Fibroblast of villous mesenchyme (primary cell): ENCODE measurements around the gene SMARCC2. TPM values are rescaled to one million over a fixed set of nuclear protein-coding genes. Genes with fewer than 3 reads are reported as not detected.

ENCODE experiments used
- DNase-seq: peaks from one replicate; pipeline ENCODE4 v3.0.0-alpha.2; 2010; ENCODE audit warnings: low read depth
- H3K4me3 ChIP-seq: 2 replicates; pipeline ENCODE4 v1.5.1; 2011; ENCODE audit warnings: low read depth, mild to moderate bottlenecking, low read length
- total RNA-seq: library from RNA; depleted of rRNA; stranded (reverse); fragments of >200 nt; gene quantifications from 2 replicates; pipeline ENCODE4 v1.2.3, GENCODE V29; 2012
- TF ChIP-seq, protein P1 (sequence below): IDR thresholded peaks from 2 replicates; pipeline ENCODE4 v1.5.1; 2012; ENCODE audit warnings: low read depth, mild to moderate bottlenecking, low read length; ENCODE audit not compliant: insufficient read depth

The SMARCC2 gene
- total RNA-seq, 1 donor = 67.8 TPM

- no peak for DNase-seq
- peak overlapping the region; percentile 88 for H3K4me3 ChIP-seq
- TF ChIP-seq, protein P1, sequence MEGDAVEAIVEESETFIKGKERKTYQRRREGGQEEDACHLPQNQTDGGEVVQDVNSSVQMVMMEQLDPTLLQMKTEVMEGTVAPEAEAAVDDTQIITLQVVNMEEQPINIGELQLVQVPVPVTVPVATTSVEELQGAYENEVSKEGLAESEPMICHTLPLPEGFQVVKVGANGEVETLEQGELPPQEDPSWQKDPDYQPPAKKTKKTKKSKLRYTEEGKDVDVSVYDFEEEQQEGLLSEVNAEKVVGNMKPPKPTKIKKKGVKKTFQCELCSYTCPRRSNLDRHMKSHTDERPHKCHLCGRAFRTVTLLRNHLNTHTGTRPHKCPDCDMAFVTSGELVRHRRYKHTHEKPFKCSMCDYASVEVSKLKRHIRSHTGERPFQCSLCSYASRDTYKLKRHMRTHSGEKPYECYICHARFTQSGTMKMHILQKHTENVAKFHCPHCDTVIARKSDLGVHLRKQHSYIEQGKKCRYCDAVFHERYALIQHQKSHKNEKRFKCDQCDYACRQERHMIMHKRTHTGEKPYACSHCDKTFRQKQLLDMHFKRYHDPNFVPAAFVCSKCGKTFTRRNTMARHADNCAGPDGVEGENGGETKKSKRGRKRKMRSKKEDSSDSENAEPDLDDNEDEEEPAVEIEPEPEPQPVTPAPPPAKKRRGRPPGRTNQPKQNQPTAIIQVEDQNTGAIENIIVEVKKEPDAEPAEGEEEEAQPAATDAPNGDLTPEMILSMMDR = no peak
These were observed 33.2 kb upstream of the SMARCC2 start for GRCh38 chr12:56222531-56222895.

GRCh38 chr12:56221757-56222530 lies 32.7 kb upstream of the SMARCC2 start, which contains the start of gene RNF41:
Gene RNF41, minus strand, starts transcription at chr12:56221922. Its CDS starts 7,875 bp downstream, at chr12:56214047.
- TF ChIP-seq, protein P1 = no peak
- H3K4me3 ChIP-seq = peak within 1 kb of the TSS; percentile 88
- DNase-seq = peak; percentile 99

GRCh38 chr12:56221232-56221756 lies 32.0 kb upstream of the SMARCC2 start:
- peak overlapping the region; percentile 88 for H3K4me3 ChIP-seq
- DNase-seq = peak; percentile 66
- TF ChIP-seq, protein P1 = no peak

DNA sequence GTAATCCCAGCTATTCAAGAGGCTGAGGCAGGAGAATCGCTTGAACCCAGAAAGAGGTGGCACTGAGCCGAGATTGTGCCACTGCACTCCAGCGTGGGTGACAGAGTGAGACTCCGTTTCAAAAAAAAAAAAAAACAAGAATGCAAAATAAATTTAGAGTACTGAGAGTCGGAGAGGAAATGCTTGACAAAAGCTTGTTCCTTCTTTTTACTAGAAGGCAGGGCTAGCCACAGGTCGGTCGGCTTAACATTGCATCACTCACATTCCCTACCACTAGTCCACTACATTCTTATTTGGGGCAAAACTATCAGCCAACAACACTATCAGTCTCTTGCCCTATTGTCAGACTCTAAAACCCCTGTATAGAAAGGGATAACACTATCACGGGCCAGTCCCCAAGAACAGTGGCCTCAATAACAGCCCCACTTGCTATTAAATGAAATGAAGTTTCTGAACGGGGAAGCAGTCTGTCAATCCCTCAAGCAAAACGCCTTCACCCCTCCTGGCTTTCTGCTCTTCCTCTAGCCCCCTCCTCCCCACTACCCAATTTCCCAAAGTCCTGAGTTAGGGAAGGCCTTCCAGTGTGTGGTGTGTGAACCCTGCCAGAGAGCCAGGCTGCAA lies 31.4 kb upstream of the SMARCC2 start:
- TF ChIP-seq, protein P1 = no peak

GRCh38 chr12:56219840-56220239 lies 30.6 kb upstream of the SMARCC2 start:
- no peak for DNase-seq
- TF ChIP-seq, protein P1 = no peak
- peak overlapping the region; percentile 88 for H3K4me3 ChIP-seq

More for the DNA sequence above, 31.4 kb upstream of the SMARCC2 start:
- peak overlapping the region; percentile 88 for H3K4me3 ChIP-seq
- DNase-seq = peak; percentile 65

DNA sequence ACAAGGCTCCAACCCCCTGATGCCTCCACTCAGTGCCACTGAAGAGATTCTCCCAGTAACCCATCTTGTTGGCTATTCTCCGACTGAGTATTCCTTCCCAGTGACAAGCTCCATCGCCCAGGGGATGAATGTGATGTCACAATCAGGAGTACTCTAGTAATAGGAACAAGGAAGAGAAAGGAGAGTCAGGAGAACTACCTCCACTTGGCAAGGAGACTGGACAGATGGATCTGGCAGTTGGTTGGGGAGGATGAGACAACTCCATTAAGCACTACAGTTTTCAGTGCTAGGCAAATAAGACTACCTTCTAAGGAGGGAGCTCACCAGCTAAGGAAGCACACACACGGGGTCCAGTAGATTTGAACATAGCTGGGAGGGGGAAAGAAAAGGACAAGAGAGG lies 27.2 kb upstream of the SMARCC2 start:
- H3K4me3 ChIP-seq = no peak overlapping the region
- TF ChIP-seq, protein P1 = no peak
- no peak for DNase-seq
